Stimulated activated CD8-positive, alpha-beta memory T cell treated with anti-CD3 and anti-CD28 coated beads, Interleukin-15, amount 100 ng/mL, for 1 hour (primary cell): ENCODE data around the gene DHX16.
A peak's percentile ranks its signal among the peaks of the same experiment; 100 is the strongest.

Experiments
- DNase-seq: peaks from one replicate; pipeline ENCODE4 v3.0.0-alpha.2; 2020; ENCODE audit warnings: low read depth

Gene DHX16

DNA sequence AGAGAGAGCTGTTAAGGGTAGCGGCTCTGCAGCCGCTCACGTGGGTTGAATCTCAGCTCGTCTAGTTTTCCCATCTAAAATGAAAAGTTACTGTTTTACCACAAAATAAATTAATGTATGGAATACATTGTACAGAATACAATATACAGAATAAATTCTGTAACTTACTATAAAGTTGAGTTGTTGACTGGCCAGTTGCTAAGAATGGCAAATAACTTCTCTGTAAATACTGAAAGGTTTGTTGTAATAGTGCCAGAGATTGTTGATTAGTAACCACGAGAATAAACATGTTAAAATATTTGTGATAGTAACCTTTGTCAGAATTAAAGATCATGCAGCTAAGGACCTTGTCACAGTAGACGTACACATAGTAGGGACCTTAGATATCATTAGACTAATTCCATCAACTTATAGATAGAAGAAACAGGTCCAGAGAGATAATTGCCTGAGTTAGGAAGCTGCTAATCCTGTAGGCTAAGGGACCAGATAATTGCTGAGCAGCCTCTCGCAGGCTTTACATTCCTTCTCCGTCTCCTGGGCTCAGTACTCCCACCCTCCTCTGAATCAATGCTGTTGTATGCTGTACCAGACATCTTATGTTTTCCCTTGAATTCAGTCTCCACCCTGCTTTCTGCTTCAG is 18.5 kb upstream of the DHX16 start:
- DNase-seq: no peak

DNA sequence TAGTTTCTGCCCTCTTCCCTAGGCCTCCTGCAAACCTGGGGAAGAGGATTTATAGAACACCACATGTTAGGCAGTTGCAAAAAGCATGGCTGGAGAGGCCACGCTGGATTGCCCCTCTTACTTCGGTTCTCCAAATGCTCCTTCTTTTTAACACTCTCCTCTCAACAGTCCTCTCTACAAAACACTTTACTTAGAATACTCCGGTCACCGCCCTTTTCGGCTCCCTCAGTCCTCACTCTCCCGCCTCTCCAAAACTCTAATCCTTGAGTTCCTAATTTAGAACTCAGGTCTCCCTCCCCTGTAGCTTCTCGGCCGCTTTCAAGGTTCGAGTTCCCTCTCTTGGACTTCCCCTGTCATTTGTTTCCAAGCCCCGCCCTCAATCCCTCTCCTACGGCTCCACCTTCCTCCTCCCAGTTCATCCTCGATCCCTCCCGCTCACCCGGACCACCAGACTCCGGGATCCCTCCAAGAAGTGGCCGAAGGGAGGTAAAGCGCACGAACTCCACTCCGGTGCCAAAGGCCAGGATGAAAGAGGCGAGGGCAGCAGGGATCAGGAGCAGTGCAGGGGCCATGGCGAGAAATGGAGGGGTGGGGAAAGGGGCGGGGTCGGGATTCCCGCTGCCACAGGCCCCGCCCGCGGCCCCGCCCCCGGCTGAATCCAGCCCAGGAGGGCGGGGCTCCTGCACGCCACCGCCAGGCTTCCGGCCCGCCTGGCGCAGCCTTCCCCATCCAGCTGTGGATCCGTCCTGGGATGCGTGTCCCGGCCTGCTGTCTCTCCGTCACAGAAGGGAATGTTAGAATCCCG is 17.8 kb upstream of the DHX16 start, which contains the start of gene NRM:
TSS of gene NRM (minus strand) at position 582 of the 805 bp plus-strand sequence. CDS start at position 572, 10 bp downstream.
- DNase-seq: no peak

DNA sequence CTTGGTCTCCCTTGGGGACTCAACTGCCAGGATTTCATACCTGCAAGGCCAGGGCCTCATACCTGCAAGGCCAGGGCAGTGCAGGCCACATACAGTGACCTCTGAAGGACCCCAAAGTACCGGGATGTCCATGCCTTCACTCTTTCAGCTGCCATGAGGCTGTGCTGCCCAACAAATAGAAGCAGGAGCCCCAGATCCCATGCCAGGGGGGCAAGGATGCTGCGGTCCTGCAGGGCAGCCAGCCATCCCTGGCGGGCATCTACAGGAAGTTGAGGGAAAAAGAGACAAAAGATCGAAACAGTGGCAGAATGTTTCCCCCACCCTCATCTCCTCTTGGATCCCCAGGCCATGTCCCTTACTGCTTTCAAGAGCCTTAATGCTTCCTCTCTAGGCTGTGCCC is 17.2 kb upstream of the DHX16 start:
- DNase-seq: no peak

DNA sequence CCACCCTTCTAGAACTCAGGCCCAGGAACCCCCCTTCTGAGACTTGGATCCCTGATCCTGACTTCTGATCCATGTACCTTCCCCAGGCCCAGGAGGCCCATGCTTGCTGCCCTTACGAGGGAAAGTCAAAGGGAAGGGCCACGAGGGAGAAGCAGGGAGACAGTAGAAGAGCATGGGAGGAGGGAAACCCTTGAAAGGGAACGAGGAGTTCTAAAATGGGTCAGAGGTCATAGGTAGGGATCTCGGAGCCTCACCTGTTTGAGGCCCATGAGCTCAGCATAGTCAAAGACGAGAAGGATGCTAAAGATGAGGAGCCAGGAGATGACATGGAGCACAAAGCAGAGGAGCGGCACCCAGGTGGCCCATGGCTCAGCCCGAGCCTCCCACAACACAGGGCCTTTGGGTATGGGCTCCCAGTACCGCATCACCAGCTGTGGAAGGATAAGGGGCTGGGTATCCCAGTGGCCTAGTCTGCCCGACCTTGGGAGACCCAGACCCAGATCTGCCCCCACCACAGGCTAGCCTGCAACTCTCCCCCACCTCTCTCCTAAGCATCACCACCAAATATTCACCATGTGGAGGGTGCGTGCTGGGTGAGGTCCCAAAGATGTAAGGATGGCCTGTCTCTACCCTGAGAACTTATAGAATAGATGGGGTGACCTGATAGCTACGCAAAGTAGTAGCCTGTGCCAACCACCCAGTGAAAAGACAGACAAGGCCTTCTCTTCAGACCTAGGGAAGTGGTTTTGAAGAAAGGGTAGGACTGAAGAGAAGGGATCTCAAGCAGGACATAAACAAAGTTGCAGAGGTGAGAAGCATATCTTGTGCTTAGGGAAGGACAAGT is 16.4 kb upstream of the DHX16 start:
- DNase-seq: no peak

DNA sequence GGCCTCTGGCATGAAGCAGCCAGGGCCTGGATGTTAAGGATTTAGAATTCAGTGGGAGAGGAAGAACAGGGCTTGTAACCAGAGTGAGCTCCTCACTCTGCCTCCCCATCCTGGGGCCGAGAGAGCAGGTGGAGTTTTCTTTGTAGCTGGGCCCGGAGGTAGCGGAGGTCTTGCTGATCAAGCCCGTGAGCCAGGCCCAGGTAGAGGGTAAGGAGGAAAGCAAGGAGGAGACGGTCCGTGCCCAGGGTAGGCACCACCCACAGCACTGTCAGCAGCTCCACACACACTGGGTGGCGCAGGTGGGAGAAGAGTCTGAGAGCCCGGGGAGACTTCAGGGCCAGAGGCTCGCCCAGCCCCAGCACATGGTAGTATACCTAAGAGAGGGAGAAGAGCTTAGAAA is 15.8 kb upstream of the DHX16 start:
- no peak for DNase-seq

DNA sequence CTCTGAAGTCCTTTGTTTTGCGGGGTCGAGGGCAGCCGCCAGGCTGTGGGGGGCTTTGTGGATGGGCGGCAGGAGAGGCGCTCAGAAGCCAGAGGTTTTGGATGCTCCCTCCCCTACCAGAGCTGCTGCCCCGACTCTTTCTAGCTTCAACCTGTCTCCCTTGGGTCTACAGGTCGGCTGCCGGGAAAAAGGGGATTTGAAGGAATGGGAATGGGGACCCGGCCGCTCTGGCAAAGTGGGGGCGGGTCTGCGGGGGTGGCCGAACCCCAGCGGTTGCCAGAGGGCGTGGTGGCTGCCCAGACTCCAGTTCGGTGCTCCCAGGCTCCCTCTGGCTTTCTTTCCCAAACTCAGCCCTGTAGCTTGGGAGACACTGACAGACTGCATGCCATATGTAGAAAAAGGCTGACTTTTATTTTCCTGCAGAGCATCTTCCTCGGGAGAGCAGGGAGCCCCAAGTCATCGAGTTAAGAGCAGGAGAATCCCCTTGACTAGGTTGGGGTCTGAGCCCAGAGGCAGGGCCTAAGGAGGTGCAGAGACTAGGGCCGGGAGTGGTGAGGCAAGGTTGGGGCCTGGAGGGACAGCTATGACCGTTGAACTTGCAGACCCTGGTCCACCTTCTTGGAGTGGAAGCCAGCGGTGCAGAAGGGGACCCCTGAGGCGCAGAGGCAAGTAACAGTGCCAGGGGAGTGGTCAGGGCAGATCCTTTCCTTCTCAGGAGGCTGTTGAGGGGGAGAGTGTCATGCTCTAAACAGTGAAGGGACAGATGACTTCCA is 15.0 kb upstream of the DHX16 start:
- DNase-seq: no peak

DNA sequence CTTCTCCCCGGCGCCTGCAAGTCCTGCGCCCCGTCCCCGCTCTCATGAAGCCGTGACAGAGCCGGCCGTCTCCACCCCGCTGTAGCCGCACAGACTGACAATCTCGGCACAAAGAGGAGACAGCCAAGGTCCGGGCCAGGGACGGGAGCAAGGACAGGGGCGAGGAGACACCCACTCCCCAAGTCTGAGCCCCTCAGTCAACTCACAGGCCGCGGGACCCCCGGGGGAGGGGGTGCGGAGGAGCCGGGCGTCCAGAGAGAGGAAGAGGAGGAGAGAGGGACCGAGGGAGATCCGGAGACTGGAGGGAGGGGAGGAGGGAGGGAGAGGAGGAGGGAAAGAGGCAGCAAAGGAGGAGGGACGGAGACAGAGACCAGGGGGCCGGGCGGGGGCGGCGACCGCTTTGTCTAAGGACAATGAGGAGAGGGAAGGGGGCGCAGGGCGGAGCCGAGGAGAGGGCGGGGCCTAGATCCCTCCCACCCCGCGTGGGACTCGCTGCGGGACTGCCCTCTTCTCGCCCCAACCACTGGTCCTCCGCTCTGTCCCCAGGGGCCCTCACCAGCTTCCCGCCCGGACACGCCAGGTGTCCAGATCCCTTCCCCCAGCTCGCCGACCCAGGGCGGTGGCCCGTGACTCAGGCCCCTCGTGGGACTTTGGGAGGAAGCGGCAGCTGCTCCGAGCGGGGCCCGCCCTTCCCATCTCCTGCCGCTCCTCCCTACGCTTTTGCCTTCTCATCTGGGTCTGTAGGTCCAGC is 14.3 kb upstream of the DHX16 start:
- DNase-seq: peak; percentile 52

DNA sequence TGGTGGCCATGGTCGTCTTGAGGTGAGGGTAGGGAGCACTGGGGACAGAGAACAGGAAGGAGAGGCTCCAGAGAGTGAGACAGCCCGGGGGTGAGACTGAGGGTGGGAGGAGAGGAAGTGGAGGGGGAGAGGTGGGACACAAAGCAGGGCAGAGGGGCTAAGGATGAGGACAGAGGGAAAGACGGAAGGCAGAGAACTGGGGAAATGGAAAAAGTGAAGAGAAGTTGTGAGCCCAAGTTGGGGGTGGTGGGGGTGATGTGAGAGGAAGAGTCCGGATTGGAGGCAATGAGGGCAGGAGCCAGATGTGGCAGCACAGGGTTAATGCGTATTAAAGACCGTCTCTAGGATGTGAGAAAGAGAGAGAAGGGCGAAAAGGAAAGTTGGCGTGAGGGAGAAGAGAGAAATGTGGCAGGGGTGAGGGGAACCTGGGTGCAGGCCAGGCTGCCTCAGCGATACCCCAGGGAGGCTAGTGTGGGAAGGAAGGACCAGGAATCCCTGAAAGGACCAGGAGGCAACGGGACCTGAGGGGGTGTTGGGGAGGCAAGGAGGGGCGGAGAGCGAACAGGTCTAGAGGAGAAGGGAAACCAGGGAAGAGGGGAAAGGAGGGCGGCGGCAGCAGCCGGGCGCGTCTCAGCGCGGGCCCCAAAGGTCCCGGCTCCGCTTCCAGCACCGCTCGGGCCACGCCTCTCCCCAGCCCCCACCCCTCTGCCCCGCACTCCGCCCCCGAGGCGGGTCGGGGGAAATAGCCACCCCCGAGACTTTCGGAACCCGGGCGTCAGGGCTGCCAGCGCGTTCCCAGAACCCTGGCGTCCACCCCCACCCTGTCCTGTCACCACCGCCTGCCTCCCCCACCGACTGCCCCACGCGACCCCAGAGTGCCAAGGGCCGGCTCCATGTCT is 13.5 kb upstream of the DHX16 start, which contains the start of gene PPP1R18:
TSS of gene PPP1R18 (minus strand) at position 637 of the 899 bp plus-strand sequence. CDS start at position 10, 627 bp downstream.
- DNase-seq: peak; percentile 80

DNA sequence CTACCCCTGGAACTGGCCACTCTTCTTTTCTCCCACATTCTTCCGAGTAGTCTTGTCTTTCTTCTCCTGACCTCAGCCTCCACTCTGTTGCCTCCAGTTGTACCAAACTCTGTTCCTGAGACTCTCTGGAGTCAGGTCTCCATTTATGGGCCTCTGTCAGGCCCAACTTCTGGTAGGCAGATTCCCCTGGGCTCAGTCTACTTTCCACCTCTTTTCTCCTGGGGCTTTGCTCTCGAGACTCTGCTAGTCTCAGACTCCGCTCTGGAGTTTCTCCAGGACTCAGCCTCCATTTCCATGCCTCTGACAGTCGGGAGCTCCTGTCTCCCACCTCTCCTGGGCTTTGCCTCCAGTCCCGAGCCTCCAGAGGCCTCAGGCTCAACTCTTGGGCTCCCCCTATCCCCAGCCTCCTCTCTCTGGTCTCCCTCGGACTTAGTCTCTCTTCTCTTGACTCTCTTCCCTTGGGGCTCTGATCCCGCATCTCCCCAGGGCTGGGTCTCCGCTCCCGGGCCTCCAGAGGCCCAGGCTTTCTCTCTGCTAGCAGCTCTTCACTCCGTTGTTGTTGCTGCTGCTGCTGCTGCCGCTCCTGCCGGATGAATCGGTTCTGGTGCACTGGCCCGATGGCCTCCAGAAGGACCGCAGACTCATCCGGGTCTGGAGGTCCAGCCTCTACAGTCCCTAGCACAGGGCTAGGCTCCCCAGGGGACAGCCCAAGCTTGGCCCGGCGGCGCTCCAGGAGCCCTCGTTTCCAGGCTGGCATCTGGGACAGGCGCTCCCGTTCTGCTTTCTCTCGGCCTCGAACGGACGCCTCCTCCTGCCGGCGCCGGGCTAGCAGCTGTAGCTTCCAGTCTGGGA is 12.6 kb upstream of the DHX16 start:
- no peak for DNase-seq

DNA sequence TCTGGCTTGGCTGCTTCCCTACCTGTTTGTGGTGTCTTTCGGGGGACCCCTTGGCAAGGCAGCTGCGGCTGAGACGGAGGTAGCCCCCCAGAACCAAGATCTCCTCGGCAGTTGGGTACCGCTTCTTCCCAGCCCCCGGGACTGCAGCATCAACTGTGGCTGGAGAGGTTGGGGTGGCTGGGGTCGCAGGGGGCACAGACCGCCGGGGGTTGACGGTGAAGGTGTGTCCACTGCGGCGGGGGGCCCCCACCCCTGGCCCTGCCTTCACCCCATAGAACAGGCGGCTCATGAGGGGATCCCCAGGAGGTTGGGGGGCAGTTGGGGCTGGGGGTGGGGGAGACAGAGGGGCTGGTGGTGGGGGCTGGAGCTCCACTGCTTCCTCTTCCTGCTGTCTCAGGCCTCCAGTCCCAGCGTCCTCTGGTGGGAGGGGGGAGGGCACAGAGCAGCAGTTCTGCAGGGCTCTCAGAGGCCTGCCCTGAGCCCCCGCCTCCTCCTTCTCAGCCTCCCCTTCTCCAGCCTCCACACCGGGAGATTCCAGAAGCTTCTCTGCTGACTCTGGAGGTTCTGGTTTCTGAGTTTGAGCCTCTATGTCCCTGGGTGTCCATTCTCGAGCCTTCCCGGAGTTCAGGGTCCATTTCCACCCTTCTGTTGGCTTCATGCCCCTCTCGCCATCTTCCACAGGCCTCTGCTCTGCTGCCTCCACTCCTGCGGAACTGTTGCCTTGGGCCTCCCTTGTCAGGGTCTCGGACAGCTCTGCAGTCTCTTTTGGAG is 11.8 kb upstream of the DHX16 start:
- no peak for DNase-seq

DNA sequence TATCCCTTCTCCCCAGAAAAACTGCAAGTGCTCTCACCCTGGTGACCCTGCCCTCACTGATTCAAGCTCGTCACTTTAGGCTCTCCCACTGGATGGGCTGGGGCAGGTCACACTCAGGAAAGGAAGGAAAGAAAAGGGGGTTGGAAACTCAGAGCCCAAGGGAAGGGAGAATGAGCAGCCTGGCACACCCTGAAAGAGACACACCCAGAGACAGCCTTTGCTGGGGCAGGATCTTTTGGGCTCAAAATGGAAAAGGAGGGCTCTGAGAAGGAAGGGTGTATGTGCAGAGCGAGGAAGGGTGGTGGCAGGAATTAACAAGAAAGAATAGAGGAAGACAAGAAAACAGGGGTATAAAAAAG is 11.2 kb upstream of the DHX16 start:
- no peak for DNase-seq

DNA sequence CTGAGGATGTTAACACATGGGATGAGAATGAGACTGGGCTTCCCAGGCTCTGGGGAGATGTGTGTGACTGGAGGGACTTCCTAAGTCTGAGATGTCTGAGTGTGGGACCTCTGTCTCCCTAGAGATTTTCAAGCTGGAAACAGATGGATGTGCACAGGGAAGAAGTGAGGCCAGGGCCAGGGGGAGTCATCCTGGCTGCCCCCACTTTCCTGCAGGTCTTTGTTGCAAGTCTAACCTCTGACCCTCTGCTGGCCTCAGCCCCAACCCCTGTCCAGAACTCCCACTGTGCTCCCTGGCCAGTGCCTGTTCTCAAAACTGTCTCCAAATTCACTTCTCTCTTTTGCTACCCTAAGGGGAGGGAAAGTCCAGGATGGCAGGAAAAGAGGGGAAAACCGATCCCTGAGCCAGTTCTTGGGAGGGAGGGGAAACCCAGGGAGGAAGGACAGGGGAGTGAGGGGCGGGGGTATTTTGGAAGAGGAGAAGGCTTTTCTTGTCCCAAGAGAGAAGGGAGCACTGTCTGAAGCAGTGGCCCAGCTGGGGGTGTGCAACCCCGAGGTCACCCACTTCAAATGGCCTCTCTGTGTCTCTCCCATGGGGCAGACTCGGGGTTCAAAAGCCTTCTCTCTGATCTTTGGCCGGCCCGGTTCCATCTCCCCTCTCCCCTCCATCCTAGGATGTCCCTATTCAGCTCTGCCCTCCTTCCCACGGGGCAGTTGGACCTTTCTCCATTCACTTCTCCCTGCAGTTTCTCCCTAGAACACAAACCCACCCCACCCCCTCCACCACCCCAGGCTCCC is 10.6 kb upstream of the DHX16 start:
- no peak for DNase-seq

DNA sequence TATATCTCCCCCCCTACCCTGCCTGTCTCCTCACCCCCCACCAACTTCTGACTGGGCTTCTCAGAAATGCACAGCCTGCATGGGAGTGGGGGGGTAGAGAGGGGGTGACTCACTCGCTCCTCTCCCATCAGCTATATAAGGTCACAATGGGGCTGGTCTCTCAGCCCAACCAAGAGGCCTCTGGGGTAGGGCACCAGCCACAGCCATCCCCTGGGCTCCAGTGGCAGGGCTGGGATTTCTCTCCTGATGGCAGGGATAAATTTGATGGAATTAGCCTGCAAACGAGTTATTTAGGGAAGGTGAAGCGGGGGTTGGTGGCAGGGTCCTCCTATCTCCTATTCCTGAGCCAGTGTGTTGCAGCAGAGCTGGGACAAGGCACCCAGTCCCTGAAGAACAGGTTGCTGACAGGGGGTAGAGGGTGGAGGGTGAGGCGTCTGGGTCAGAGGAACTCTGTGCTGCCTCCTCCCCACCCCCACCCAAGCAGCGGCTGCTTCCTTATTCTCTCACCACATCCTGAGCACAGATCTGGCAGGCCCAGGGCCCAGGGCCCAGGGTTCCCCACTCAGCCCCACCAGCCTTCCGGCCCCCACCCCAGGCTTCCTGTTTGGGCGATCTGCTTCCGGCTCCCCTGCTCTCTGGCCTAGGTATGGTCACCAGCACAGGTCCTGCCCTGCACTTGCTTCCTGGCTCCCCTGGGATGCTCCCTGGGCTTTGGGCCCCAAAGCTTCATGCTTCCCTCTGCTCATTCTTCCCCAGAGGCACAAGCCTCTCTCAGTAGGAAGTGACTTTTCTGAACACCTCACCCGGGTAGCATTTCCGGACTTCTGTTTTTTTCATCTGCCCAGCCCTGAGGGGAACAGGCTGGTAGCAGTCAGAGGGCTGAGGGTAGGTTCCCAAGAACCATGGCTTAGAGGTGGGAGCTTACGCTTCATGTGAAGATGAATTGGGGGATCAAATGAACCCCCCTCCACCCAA is 9.6 kb upstream of the DHX16 start:
- peak; percentile 72 for DNase-seq

DNA sequence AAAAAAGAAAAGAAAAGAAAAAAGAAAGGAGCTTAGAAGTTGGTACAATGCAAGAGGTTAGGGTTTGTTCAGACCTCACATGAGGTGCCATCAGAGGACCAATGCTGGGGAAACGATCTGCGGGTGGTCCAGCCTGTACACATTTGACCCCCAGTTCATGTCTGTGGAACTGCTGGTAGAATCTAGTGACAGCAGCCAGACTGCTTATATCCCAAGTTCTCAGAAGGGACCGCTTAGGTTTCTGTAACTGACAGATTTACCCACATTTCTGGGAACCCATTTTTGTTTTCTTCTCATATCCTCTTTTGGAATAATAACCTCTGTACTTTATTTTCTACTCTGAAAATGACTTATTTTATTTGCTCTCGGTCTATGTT is 8.9 kb upstream of the DHX16 start:
- DNase-seq: no peak

DNA sequence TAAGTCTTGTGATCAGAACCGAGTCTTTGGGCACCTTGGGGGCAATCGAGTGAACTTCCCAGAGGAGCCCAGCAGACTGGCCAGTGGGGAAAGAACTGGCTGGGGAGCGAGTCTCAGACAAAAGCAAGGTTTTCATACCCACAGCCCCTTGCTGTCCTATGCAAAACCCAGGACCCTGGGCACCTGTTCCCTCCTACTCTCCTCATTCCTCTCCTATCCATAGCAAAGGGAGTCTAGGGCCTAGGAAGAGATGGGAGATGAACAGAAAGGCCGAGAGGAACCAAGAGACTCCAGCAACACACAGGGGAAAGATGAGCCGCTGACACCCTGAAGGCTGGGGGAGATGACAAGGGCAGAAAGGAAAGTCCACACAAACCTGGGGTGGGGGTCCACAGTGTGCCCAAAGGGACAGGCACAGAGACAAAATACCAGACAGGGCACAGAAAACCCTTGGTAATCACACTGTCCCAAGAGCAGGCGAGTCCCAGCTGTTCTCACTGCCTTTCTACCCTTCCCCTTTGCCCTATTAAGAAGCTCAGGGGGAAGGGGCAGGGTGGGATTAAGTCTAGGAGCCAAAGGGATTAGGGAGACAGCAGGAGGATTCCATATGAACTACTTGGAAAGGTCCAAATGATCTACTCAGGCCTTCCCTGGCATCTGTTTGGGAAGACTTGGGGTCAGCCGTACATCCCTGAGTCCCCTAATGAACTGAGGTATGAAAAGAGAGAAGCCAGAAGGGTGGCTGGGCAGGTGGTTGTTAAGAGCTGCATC is 7.1 kb upstream of the DHX16 start:
- DNase-seq: no peak
